ENCODE results near the gene CLN6. TPM values are rescaled to one million over a fixed set of nuclear protein-coding genes. Genes with fewer than 3 reads are reported as not detected.

CLN6 gene
- total RNA-seq, 1 donor from 2014 or later: 19.0 TPM

- H3K36me3 Mint-ChIP-seq (ENCODE audit: low read depth, unreplicated experiment): no peaks in the 10 kb centered on the region
These were observed 901 bp upstream of the CLN6 start for GRCh38 chr15:68230157-68231100.

GRCh38 chr15:68228971-68229385, 550 bp downstream of the CLN6 start:
- FAIRE-seq (no peak), DNase-seq (ENCODE audit: low read depth) (no peak)
- H3K4me3 ChIP-seq (ENCODE audit: insufficient read depth, low read depth, low read length): peak overlapping the region; percentile 68
- peak overlapping the region; percentile 75 for H3K27ac Mint-ChIP-seq (ENCODE audit: unreplicated experiment)
- no peaks in the 10 kb centered on the region for H3K27me3 ChIP-seq (ENCODE audit: insufficient read depth, low read length)
- H3K9me3 ChIP-seq (ENCODE audit: insufficient read depth, low read depth, low read length): no peaks in the 10 kb centered on the region
- no peaks in the 10 kb centered on the region for H3K36me3 Mint-ChIP-seq (ENCODE audit: low read depth, unreplicated experiment)
- H3K4me1 Mint-ChIP-seq (ENCODE audit: low read depth, unreplicated experiment): peaks cover 19% of the 10 kb centered on the region
- H4K20me1 ChIP-seq (ENCODE audit: insufficient read depth, low read length): peaks cover 27% of the 10 kb centered on the region
- peak overlapping the region; percentile 75 for H3K27ac ChIP-seq (ENCODE audit: low read depth, low read length)
- TF ChIP-seq CTCF (IDR thresholded peaks at IDR 0.05; ENCODE audit: insufficient read depth, low read depth, low read length) (no peak), EZH2 (IDR thresholded peaks at IDR 0.05; ENCODE audit: insufficient read depth, low read length) (no peak)
- H3K9me3 Mint-ChIP-seq (ENCODE audit: unreplicated experiment): no peaks in the 10 kb centered on the region
- H3K4me2 ChIP-seq (ENCODE audit: low read length): peak overlapping the region; percentile 92
- peak overlapping the region; percentile 91 for H2AFZ ChIP-seq (ENCODE audit: low read depth, low read length)
- H3K9ac ChIP-seq (ENCODE audit: low read length): peak overlapping the region; percentile 85
- no peaks in the 10 kb centered on the region for H3K36me3 ChIP-seq (ENCODE audit: insufficient read depth, low read length)
- H3K4me3 Mint-ChIP-seq (ENCODE audit: unreplicated experiment): peak overlapping the region; percentile 91
- peaks cover 5% of the 10 kb centered on the region for H3K27me3 Mint-ChIP-seq (ENCODE audit: low read depth, unreplicated experiment)
- H3K4me1 ChIP-seq (ENCODE audit: insufficient read depth, low read length): peaks cover 14% of the 10 kb centered on the region
- peaks cover 53% of the 10 kb centered on the region for H3K79me2 ChIP-seq (ENCODE audit: insufficient read depth, low read length)

More at GRCh38 chr15:68230157-68231100, 901 bp upstream of the CLN6 start:
- H3K4me1 ChIP-seq (ENCODE audit: insufficient read depth, low read length): peaks cover 14% of the 10 kb centered on the region
- TF ChIP-seq CTCF (IDR thresholded peaks at IDR 0.05; ENCODE audit: insufficient read depth, low read depth, low read length): no peak
- TF ChIP-seq EZH2 (IDR thresholded peaks at IDR 0.05; ENCODE audit: insufficient read depth, low read length): no peak
- H3K4me3 Mint-ChIP-seq (ENCODE audit: unreplicated experiment): peak overlapping the region; percentile 94
- peaks cover 5% of the 10 kb centered on the region for H3K27me3 Mint-ChIP-seq (ENCODE audit: low read depth, unreplicated experiment)
- H3K36me3 ChIP-seq (ENCODE audit: insufficient read depth, low read length): no peaks in the 10 kb centered on the region
- no peaks in the 10 kb centered on the region for H3K9me3 ChIP-seq (ENCODE audit: insufficient read depth, low read depth, low read length)
- H3K27me3 ChIP-seq (ENCODE audit: insufficient read depth, low read length): no peaks in the 10 kb centered on the region
- peak overlapping the region; percentile 55 for H3K27ac ChIP-seq (ENCODE audit: low read depth, low read length)
- H2AFZ ChIP-seq (ENCODE audit: low read depth, low read length): peak overlapping the region; percentile 85
- DNase-seq (ENCODE audit: low read depth): no peak
- peaks cover 17% of the 10 kb centered on the region for H4K20me1 ChIP-seq (ENCODE audit: insufficient read depth, low read length)
- H3K4me1 Mint-ChIP-seq (ENCODE audit: low read depth, unreplicated experiment): peaks cover 17% of the 10 kb centered on the region
- H3K9ac ChIP-seq (ENCODE audit: low read length): peak overlapping the region; percentile 85
- FAIRE-seq: no peak
- H3K9me3 Mint-ChIP-seq (ENCODE audit: unreplicated experiment): no peaks in the 10 kb centered on the region
- H3K4me2 ChIP-seq (ENCODE audit: low read length): peak overlapping the region; percentile 92
- H3K27ac Mint-ChIP-seq (ENCODE audit: unreplicated experiment): peak overlapping the region; percentile 79
- H3K79me2 ChIP-seq (ENCODE audit: insufficient read depth, low read length): peaks cover 39% of the 10 kb centered on the region
- peak overlapping the region; percentile 65 for H3K4me3 ChIP-seq (ENCODE audit: insufficient read depth, low read depth, low read length)
